GM12891 (cell line): Measurements from ENCODE around the gene PRKCA.

Experiments
- DNase-seq: peaks from one replicate; pipeline ENCODE4 v3.0.0; 2011; ENCODE audit warnings: low spot score; ENCODE audit not compliant: insufficient read length
- FAIRE-seq: peaks from 2 replicates; lab custom pipeline; 2011; peaks lifted over from hg19 to GRCh38; lab: Jason Lieb, UNC
- PAX5 ChIP-seq: IDR thresholded peaks from 2 replicates; pipeline ENCODE4 v1.6.1; 2011; ENCODE audit warnings: low read length, moderate library complexity, mild to moderate bottlenecking; ENCODE audit not compliant: insufficient read depth, severe bottlenecking
- POLR2A ChIP-seq: IDR thresholded peaks from 2 replicates; pipeline ENCODE4 v1.6.1; 2011; ENCODE audit warnings: low read depth, low read length, control low read depth
- POLR2AphosphoS5 ChIP-seq: IDR thresholded peaks from 2 replicates; pipeline ENCODE4 v1.6.1; 2011; ENCODE audit warnings: low read depth, low read length, control low read depth
- POU2F2 ChIP-seq: IDR thresholded peaks from 2 replicates; pipeline ENCODE4 v1.6.1; 2011; ENCODE audit warnings: low read depth, mild to moderate bottlenecking, control low read depth, low read length, moderate library complexity
- SPI1 ChIP-seq: IDR thresholded peaks from 2 replicates; pipeline ENCODE4 v1.6.1; 2011; ENCODE audit warnings: low read depth, low read length, control low read depth
- TAF1 ChIP-seq: IDR thresholded peaks from 2 replicates; pipeline ENCODE4 v1.6.1; 2011; ENCODE audit warnings: low read depth, low read length, control low read depth

The PRKCA gene

GRCh38 chr17:66678061-66678460, 375.6 kb downstream of the PRKCA start:
- DNase-seq = no peak
- TF ChIP-seq PAX5 (no peak), POLR2AphosphoS5 (no peak), TAF1 (no peak), POU2F2 (no peak), POLR2A (no peak), SPI1 (no peak)
- FAIRE-seq = no peak

GRCh38 chr17:66678827-66679226, 376.4 kb downstream of the PRKCA start:
- no peak for FAIRE-seq
- DNase-seq = no peak
- TF ChIP-seq POU2F2 (no peak), POLR2A (no peak), SPI1 (no peak), TAF1 (no peak), POLR2AphosphoS5 (no peak), PAX5 (no peak)

GRCh38 chr17:66679631-66680517, 377.5 kb downstream of the PRKCA start:
- no peak for DNase-seq
- no peak for FAIRE-seq
- no peak for TF ChIP-seq POLR2AphosphoS5

GRCh38 chr17:66682283-66682682, 379.9 kb downstream of the PRKCA start:
- DNase-seq (no peak), FAIRE-seq (no peak)
- TF ChIP-seq PAX5 = no peak
- TF ChIP-seq POLR2AphosphoS5 = no peak
- TF ChIP-seq TAF1 = no peak
- TF ChIP-seq SPI1 = no peak
- TF ChIP-seq POLR2A = no peak
- no peak for TF ChIP-seq POU2F2

- FAIRE-seq (no peak), DNase-seq (no peak)
- TF ChIP-seq TAF1 (no peak), POLR2A (no peak), PAX5 (no peak), POU2F2 (no peak), POLR2AphosphoS5 (no peak), SPI1 (no peak)
Observed at GRCh38 chr17:66684261-66684660, 381.8 kb downstream of the PRKCA start.

- no peak for FAIRE-seq
- no peak for DNase-seq
- TF ChIP-seq TAF1 (no peak), POU2F2 (no peak), PAX5 (no peak), SPI1 (no peak), POLR2A (no peak), POLR2AphosphoS5 (no peak)
Observed at GRCh38 chr17:66684731-66685130, 382.3 kb downstream of the PRKCA start.

- FAIRE-seq (no peak), DNase-seq (no peak)
- TF ChIP-seq SPI1 (no peak), TAF1 (no peak), POLR2A (no peak), POLR2AphosphoS5 (no peak), PAX5 (no peak), POU2F2 (no peak)
Observed at GRCh38 chr17:66686601-66687000, 384.2 kb downstream of the PRKCA start.

- TF ChIP-seq SPI1 (no peak), PAX5 (no peak), POLR2AphosphoS5 (no peak), TAF1 (no peak), POLR2A (no peak), POU2F2 (no peak)
- FAIRE-seq (no peak), DNase-seq (no peak)
Observed at GRCh38 chr17:66687570-66688284, 385.3 kb downstream of the PRKCA start.

- FAIRE-seq (no peak), DNase-seq (no peak)
- TF ChIP-seq SPI1 = no peak
Observed at GRCh38 chr17:66689221-66689620, 386.8 kb downstream of the PRKCA start.

- TF ChIP-seq POLR2A (no peak), PAX5 (no peak), SPI1 (no peak), POLR2AphosphoS5 (no peak), TAF1 (no peak), POU2F2 (no peak)
- FAIRE-seq (no peak), DNase-seq (no peak)
Observed at GRCh38 chr17:66690166-66690565, 387.8 kb downstream of the PRKCA start.
